Pancreas (tissue), 10 donors: Measurements from ENCODE around the gene NUMB. TPM values are rescaled to one million over a fixed set of nuclear protein-coding genes. Genes with fewer than 3 reads are reported as not detected.
"Not testable (repeated sequence)": the region's sequence is repeated elsewhere in the genome, so short reads cannot be mapped to it uniquely, and the experiment has no call there.

Source experiments
- ATAC-seq, 4 donors: fragments of 200-7000 bp; cut with Tn5 transposase; one replicate each; pipeline versions ENCODE4 v1.8.0 to v1.9.1; 2020; ENCODE audit warnings: mild to moderate bottlenecking in 4 of 4, moderate library complexity in 4 of 4
- DNase-seq, 6 donors: peaks; one replicate each; pipeline ENCODE4 v3.0.0-alpha.2; 2020
- FAIRE-seq: peaks from 2 replicates; lab custom pipeline; 2012; peaks lifted over from hg19 to GRCh38; lab: Jason Lieb, UNC
- H3K27ac ChIP-seq, 4 donors: fragments of 200-600 bp; sonication (generic); 1 replicate in 3 of 4; 2 replicates in 1 of 4; pipeline versions ENCODE4 v1.5.0 to v1.8.0; 2020
- H3K27me3 ChIP-seq, 4 donors: fragments of 200-600 bp; one replicate each; pipeline ENCODE4 v1.8.0; 2021
- H3K36me3 ChIP-seq, 3 donors: fragments of 200-600 bp; sonication (generic) in 1 of 3; one replicate each; pipeline versions ENCODE4 v1.5.0 to v1.8.0; 2020 to 2021
- H3K4me1 ChIP-seq, 3 donors: fragments of 200-600 bp; one replicate each; pipeline ENCODE4 v1.8.0; 2021
- H3K4me3 ChIP-seq, 4 donors: fragments of 200-600 bp; sonication (generic) in 2 of 4; one replicate each; pipeline versions ENCODE4 v1.5.0 to v1.8.0; 2020 to 2021
- H3K9me3 ChIP-seq, 4 donors: fragments of 200-600 bp; one replicate each; pipeline ENCODE4 v1.8.0; 2021
- WGBS, 2 donors: extraction: QIAGEN DNeasy Blood & Tissue Kit; methylation state at CpG; one replicate each; pipeline ENCODE4 v1.1.7; 2013; 5-methylcytosine and 5-hydroxymethylcytosine counted together
- intact Hi-C, 3 donors: fragments of 100-400 bp; cut with DNase I; formaldehyde crosslinking; loops; one replicate each; pipeline versions ENCODE4 v1.11.1 to v1.14.2; 2022
- polyA plus RNA-seq, 2 donors: library from polyadenylated mRNA; stranded (reverse); fragments of 200-250 nt; gene quantifications; one replicate each; pipeline ENCODE4 v1.2.3, GENCODE V29; 2013
- total RNA-seq, 6 donors: library from RNA; stranded (reverse); fragmentation: NEBNext Ultra II Directional in 4 of 6; extraction: Animal tissue kit (Norgen Biotek cat#: 25700) in 4 of 6; gene quantifications; one replicate each; pipeline versions ENCODE4 v1.2.1 to v1.2.4, GENCODE V29; 2021 to 2023
- TF ChIP-seq, protein P1 (sequence below), 4 donors: fragments of 200-600 bp; sonication (generic) in 3 of 4; IDR thresholded peaks; one replicate each; pipeline versions ENCODE4 v1.5.0 to v1.8.0; 2021; ENCODE audit warnings: antibody characterized with exemption in 4 of 4
- donor health status: healthy with polysubstance abuse.
- donor health status: DM: no; HTN: no; CAD: no; lungs with moderate emphysema.
- donor health status: DM: no; HTN: no; CAD: no.
- donor health status: control.
- donor health status: control.
- donor health status: Bipolar disorder and iron deficiency.
- donor health status: DM: yes; HTN: yes; CAD: no.
- donor health status: DM: no; HTN: no; CAD: no.
- donor health status: DM: no; HTN: no; CAD: no.
- donor health status: DM: yes; HTN: yes; CAD: no.

The NUMB gene
- total and polyA plus RNA-seq, 8 donors, result 23.9 to 53.8 (median 32.5) TPM

DNA sequence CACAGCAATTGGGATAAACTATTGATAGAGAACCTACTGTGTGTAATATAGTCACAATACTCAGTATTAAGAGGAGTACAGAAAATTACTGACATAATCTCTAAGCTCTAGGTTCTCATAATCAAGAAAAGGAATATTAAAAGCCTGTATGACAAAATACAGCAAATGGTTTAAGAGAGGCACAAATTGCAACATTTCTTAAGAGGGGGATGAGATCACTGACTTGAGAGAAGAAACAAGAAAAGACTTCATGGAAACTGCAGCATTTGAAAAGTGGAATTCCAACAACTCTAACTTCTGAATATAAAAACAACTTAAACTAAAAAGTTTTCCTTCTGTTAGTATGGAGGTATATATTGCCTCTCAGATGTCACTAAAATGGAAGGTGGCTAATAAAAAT, 89.7 kb downstream of the NUMB start:
- H3K27ac ChIP-seq, result no peak overlapping the region
- FAIRE-seq (no peak), ATAC-seq (no peak), DNase-seq (no peak)
- intact Hi-C loops, result no loop called here
- no peaks in the 10 kb centered on the region for H3K27me3 ChIP-seq
- no peaks in the 10 kb centered on the region for H3K36me3 ChIP-seq
- H3K4me3 ChIP-seq, result no peak overlapping the region
- H3K4me1 ChIP-seq, result peaks cover 4 to 11% (median 4%) of the 10 kb centered on the region in 3 donors
- TF ChIP-seq, protein P1, sequence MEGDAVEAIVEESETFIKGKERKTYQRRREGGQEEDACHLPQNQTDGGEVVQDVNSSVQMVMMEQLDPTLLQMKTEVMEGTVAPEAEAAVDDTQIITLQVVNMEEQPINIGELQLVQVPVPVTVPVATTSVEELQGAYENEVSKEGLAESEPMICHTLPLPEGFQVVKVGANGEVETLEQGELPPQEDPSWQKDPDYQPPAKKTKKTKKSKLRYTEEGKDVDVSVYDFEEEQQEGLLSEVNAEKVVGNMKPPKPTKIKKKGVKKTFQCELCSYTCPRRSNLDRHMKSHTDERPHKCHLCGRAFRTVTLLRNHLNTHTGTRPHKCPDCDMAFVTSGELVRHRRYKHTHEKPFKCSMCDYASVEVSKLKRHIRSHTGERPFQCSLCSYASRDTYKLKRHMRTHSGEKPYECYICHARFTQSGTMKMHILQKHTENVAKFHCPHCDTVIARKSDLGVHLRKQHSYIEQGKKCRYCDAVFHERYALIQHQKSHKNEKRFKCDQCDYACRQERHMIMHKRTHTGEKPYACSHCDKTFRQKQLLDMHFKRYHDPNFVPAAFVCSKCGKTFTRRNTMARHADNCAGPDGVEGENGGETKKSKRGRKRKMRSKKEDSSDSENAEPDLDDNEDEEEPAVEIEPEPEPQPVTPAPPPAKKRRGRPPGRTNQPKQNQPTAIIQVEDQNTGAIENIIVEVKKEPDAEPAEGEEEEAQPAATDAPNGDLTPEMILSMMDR (IDR thresholded peaks at IDR 0.05), result no peak
- H3K9me3 ChIP-seq, result no peaks in the 10 kb centered on the region

DNA sequence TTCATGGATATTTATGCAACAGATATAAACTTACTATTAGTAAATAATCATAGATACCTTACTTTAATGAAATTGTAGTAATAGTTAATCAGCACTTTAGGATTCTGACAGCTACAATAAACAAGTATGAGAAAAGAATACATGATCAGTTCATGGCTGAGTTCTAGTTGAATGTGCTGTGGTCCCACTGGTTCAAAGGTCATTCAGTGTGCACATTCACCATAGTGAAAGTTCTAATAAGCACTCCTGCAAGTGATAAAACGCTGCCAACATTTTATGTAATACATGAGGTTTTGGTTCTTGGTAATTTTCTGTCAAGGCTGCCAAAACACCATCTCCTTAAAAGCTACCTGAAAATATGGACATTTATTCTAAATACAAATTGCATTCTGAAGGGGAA, 92.6 kb downstream of the NUMB start:
- Histone ChIP-seq H3K27me3 (no peaks in the 10 kb centered on the region), H3K9me3 (no peaks in the 10 kb centered on the region), H3K27ac (peak overlapping the region in 1 of 4 donors; percentile 57), H3K4me1 (peaks cover 4 to 11% (median 4%) of the 10 kb centered on the region in 3 donors), H3K36me3 (no peaks in the 10 kb centered on the region), H3K4me3 (no peak overlapping the region)
- intact Hi-C loops, result no loop called here
- TF ChIP-seq, protein P1 (IDR thresholded peaks at IDR 0.05), result no peak
- ATAC-seq (peak; percentile 64 to 97 (median 84)), FAIRE-seq (no peak), DNase-seq (peak in 2 of 6 donors; percentile 30 to 36)
- 9 to 15% methylated on average over 1 of the region's 1 CpG for WGBS, 2 donors

DNA sequence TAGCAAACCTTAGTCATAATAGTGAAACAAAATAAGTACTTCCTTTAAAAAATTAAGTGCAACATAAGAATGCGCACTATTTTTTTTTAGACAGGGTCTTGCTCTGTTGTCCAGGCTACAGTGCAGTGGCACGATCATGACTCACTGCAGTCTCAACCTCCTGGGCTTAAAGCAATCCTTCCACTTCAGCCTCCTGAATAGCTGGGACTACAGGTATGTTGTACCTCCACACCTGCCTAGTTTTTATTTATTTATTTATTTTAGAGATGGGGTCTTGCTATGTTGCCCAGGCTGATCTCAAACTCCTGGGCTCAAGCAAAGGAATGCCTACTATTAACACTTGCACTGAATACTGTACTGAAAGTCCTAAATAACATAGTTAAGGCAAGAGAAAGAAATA, 93.8 kb downstream of the NUMB start:
- ATAC-seq, result no peak
- TF ChIP-seq, protein P1 (IDR thresholded peaks at IDR 0.05), result no peak

DNA sequence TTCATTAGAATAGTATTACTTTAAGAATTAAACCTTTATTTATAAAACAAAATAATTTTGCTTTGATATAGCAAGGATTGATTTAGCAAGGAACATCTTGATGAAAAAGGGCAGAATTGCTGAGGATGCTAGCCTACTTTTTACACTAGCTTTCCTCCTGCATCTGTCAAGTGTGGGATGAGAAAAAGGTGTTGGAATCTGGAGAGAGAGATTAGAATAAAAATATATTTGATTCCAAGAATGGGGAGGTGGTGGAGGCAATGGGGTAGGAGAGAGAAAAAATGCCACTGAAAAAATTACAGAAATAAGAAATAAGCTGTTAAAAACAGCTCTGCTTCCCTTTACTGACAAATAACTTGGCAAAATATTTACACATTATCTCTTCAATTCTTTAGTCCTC, 98.9 kb downstream of the NUMB start:
- Histone ChIP-seq H3K36me3 (no peaks in the 10 kb centered on the region), H3K4me1 (no peaks in the 10 kb centered on the region), H3K27ac (no peak overlapping the region), H3K4me3 (no peak overlapping the region), H3K27me3 (no peaks in the 10 kb centered on the region), H3K9me3 (no peaks in the 10 kb centered on the region)
- ATAC-seq (no peak), FAIRE-seq (no peak), DNase-seq (no peak)
- intact Hi-C loops, result no loop called here
- TF ChIP-seq, protein P1 (IDR thresholded peaks at IDR 0.05), result no peak

More for the DNA sequence above, 93.8 kb downstream of the NUMB start:
- Histone ChIP-seq H3K27me3 (no peaks in the 10 kb centered on the region), H3K4me3 (no peak overlapping the region), H3K9me3 (no peaks in the 10 kb centered on the region), H3K27ac (no peak overlapping the region), H3K36me3 (no peaks in the 10 kb centered on the region), H3K4me1 (peaks cover 4 to 11% (median 4%) of the 10 kb centered on the region in 3 donors)
- DNase-seq, result no peak
- FAIRE-seq, result no peak
- intact Hi-C loops, result no loop called here
- 94 to 98% methylated on average over 2 of the region's 2 CpGs for WGBS, 2 donors

DNA sequence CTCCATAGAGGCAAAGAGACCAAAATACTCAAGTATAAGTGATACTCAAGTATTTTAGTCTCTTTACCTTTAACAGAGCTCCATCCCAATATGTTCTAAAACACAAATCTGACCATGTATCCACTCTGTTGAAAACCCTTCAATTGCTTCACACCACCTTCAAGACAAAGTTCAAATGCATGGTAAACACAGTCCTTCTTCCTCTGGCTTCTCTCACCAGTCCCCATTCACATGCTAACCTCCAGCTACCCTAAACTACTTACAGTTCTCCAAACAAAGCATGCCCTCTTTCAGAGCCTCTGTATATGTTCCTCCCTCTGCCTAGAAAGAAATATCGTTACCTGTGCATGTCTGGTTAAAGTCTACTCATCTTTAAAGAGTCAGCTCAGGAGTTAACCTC, 100.2 kb downstream of the NUMB start:
- H3K9me3 ChIP-seq, result no peaks in the 10 kb centered on the region
- H3K27me3 ChIP-seq, result no peaks in the 10 kb centered on the region
- ATAC-seq (no peak), FAIRE-seq (no peak), DNase-seq (no peak)
- H3K36me3 ChIP-seq, result peaks cover 0 to 2% (median 0%) of the 10 kb centered on the region in 3 donors
- TF ChIP-seq, protein P1 (IDR thresholded peaks at IDR 0.05), result no peak
- H3K27ac ChIP-seq, result no peak overlapping the region
- no peak overlapping the region for H3K4me3 ChIP-seq
- intact Hi-C loops, result no loop called here
- WGBS, 2 donors, result 76 to 81% methylated on average over 1 of the region's 1 CpG
- no peaks in the 10 kb centered on the region for H3K4me1 ChIP-seq

DNA sequence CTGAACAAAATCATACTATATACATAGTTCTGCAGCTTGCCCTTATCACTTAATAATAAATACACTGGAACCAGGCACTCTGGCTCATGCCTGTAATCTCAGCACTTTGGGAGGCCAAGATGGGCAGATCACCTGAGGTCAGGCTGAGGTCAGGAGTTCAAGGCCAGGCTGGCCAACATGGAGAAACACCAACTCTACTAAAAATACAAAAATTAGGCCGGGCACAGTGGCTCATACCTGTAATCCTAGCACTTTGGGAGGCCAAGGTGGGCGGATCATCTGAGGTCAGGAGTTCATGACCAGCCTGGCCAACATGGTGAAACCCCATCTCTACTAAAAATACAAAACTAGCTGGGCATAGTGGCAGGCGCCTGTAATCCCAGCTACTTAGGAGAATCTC, 109.3 kb downstream of the NUMB start:
- H3K27me3 ChIP-seq, H3K9me3 ChIP-seq, FAIRE-seq, H3K27ac ChIP-seq, DNase-seq, intact Hi-C loops, ATAC-seq, H3K36me3 ChIP-seq, H3K4me1 ChIP-seq, H3K4me3 ChIP-seq: not testable (repeated sequence)
- WGBS, 2 donors, result 89 to 91% methylated on average over 3 of the region's 3 CpGs
